Smooth muscle cell (in vitro differentiated cells): ENCODE data around the gene TTC38. TPM values are rescaled to one million over a fixed set of nuclear protein-coding genes. Genes with fewer than 3 reads are reported as not detected.

Experiments
- DNase-seq: peaks from one replicate; lab custom pipeline; 2025; ENCODE audit not compliant: unreplicated experiment; lab: John Stamatoyannopoulos, UW
- H2AFZ ChIP-seq: fragments of 200-600 bp; sonication (generic); 2 replicates; pipeline ENCODE4 v1.6.0; 2016; ENCODE audit warnings: antibody characterized with exemption, low read depth, mild to moderate bottlenecking
- H3F3A ChIP-seq: fragments of 200-600 bp; sonication (generic); 2 replicates; pipeline ENCODE4 v1.6.0; 2017; ENCODE audit warnings: antibody characterized with exemption, low read depth
- H3K27ac ChIP-seq: fragments of 200-600 bp; sonication (generic); 2 replicates; pipeline ENCODE4 v1.5.1; 2016; ENCODE audit warnings: low read depth, mild to moderate bottlenecking
- H3K27me3 ChIP-seq: fragments of 200-600 bp; sonication (generic); 2 replicates; pipeline ENCODE4 v1.6.1; 2016; ENCODE audit warnings: low read depth, mild to moderate bottlenecking
- H3K36me3 ChIP-seq: fragments of 200-600 bp; sonication (generic); 2 replicates; pipeline ENCODE4 v1.5.1; 2016; ENCODE audit warnings: low read depth
- H3K4me1 ChIP-seq: fragments of 200-600 bp; sonication (generic); 2 replicates; pipeline ENCODE4 v1.5.1; 2016; ENCODE audit warnings: low read depth
- H3K4me2 ChIP-seq: fragments of 200-600 bp; sonication (generic); 2 replicates; pipeline ENCODE4 v1.6.0; 2016; ENCODE audit warnings: mild to moderate bottlenecking
- H3K4me3 ChIP-seq: fragments of 200-600 bp; sonication (generic); 2 replicates; pipeline ENCODE4 v1.5.1; 2016; ENCODE audit warnings: mild to moderate bottlenecking
- H3K79me2 ChIP-seq: fragments of 200-600 bp; sonication (generic); 2 replicates; pipeline ENCODE4 v1.6.0; 2016; ENCODE audit warnings: low read depth, mild to moderate bottlenecking
- H3K9ac ChIP-seq: fragments of 200-600 bp; sonication (generic); 2 replicates; pipeline ENCODE4 v1.6.0; 2016; ENCODE audit warnings: low read depth
- H3K9me3 ChIP-seq: fragments of 200-600 bp; sonication (generic); replicated peaks from 2 replicates; pipeline ENCODE4 v1.5.1; 2016; ENCODE audit warnings: low read depth
- H4K20me1 ChIP-seq: fragments of 200-600 bp; sonication (generic); 2 replicates; pipeline ENCODE4 v1.6.0; 2016; ENCODE audit warnings: low read depth
- WGBS: methylation state at CpG from one replicate; pipeline ENCODE4 v1.1.7; 2016; ENCODE audit warnings: low lambda C conversion rate; 5-methylcytosine and 5-hydroxymethylcytosine counted together
- polyA plus RNA-seq: library from polyadenylated mRNA; unstranded; fragments of >200 nt; fragmentation: Nextera tagmentation; extraction: Ambion mirVana; gene quantifications from 2 replicates; pipeline ENCODE4 v1.2.1, GENCODE V29; 2016
- total RNA-seq: library from RNA; depleted of rRNA; stranded (reverse); fragments of >200 nt; gene quantifications from 2 replicates; pipeline ENCODE4 v1.2.3, GENCODE V29; 2014
- TF ChIP-seq, protein P1 (sequence below): fragments of 200-600 bp; sonication (generic); IDR thresholded peaks from 2 replicates; pipeline ENCODE4 v1.5.1; 2017; ENCODE audit warnings: borderline replicate concordance, mild to moderate bottlenecking, antibody characterized with exemption; ENCODE audit not compliant: insufficient read depth, poor library complexity, severe bottlenecking

The TTC38 gene
- total and polyA plus RNA-seq, 2 experiments from 2014 or later = 19.6 to 24.4 TPM

- TF ChIP-seq, protein P1, sequence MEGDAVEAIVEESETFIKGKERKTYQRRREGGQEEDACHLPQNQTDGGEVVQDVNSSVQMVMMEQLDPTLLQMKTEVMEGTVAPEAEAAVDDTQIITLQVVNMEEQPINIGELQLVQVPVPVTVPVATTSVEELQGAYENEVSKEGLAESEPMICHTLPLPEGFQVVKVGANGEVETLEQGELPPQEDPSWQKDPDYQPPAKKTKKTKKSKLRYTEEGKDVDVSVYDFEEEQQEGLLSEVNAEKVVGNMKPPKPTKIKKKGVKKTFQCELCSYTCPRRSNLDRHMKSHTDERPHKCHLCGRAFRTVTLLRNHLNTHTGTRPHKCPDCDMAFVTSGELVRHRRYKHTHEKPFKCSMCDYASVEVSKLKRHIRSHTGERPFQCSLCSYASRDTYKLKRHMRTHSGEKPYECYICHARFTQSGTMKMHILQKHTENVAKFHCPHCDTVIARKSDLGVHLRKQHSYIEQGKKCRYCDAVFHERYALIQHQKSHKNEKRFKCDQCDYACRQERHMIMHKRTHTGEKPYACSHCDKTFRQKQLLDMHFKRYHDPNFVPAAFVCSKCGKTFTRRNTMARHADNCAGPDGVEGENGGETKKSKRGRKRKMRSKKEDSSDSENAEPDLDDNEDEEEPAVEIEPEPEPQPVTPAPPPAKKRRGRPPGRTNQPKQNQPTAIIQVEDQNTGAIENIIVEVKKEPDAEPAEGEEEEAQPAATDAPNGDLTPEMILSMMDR = no peak
- Histone ChIP-seq H3F3A (no peaks in the 10 kb centered on the region), H4K20me1 (no peaks in the 10 kb centered on the region), H2AFZ (no peak overlapping the region), H3K27me3 (no peaks in the 10 kb centered on the region), H3K4me1 (peaks cover 4% of the 10 kb centered on the region), H3K4me3 (no peak overlapping the region), H3K9ac (no peak overlapping the region), H3K79me2 (peaks cover 70% of the 10 kb centered on the region), H3K4me2 (no peak overlapping the region), H3K27ac (no peak overlapping the region), H3K9me3 (no peaks in the 10 kb centered on the region), H3K36me3 (no peaks in the 10 kb centered on the region)
- no peak for DNase-seq
- 98% methylated on average over 7 of the region's 7 CpGs for WGBS
Observed at GRCh38 chr22:46300491-46300890, 32.7 kb downstream of the TTC38 start.

DNA sequence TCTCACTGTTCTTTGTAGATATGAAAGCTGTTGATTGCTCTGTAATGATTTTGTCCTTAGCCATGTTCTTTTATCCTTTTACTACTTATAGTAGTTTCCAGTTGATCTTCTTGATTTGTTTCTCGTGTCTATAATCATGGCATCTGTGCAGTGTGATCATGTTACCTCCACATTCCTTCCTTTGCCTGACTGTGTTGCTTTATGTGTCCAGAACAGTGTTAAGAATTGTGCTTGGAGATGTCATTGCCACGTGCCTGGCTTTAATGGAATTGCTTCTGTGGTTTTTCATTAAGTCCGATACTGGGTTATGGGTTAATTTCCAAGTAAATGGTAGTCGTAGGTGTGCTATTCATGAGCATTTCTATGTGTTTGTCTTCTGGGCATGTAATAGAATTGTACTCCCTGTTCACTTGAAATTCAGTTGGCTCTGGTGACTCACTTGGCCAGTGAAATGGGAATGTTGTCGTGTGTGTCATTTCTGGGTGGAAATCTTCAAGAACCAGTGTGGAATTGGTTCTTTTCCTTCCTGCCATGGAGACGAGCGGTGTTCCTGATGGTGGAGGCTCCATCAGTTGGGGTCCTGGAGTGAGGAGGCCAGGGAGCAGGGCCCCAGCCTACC, 35.6 kb downstream of the TTC38 start:
- H3K79me2 ChIP-seq = peaks cover 79% of the 10 kb centered on the region
- H3F3A ChIP-seq = no peaks in the 10 kb centered on the region
- TF ChIP-seq, protein P1 = no peak
- no peaks in the 10 kb centered on the region for H3K27me3 ChIP-seq
- no peak overlapping the region for H3K4me2 ChIP-seq
- H3K36me3 ChIP-seq = no peaks in the 10 kb centered on the region
- H2AFZ ChIP-seq = no peak overlapping the region
- H3K4me3 ChIP-seq = no peak overlapping the region
- no peak overlapping the region for H3K9ac ChIP-seq
- H3K9me3 ChIP-seq = no peaks in the 10 kb centered on the region
- H3K27ac ChIP-seq = no peak overlapping the region
- no peak for DNase-seq
- no peaks in the 10 kb centered on the region for H3K4me1 ChIP-seq
- 94% methylated on average over 7 of the region's 7 CpGs for WGBS
- no peaks in the 10 kb centered on the region for H4K20me1 ChIP-seq

DNA sequence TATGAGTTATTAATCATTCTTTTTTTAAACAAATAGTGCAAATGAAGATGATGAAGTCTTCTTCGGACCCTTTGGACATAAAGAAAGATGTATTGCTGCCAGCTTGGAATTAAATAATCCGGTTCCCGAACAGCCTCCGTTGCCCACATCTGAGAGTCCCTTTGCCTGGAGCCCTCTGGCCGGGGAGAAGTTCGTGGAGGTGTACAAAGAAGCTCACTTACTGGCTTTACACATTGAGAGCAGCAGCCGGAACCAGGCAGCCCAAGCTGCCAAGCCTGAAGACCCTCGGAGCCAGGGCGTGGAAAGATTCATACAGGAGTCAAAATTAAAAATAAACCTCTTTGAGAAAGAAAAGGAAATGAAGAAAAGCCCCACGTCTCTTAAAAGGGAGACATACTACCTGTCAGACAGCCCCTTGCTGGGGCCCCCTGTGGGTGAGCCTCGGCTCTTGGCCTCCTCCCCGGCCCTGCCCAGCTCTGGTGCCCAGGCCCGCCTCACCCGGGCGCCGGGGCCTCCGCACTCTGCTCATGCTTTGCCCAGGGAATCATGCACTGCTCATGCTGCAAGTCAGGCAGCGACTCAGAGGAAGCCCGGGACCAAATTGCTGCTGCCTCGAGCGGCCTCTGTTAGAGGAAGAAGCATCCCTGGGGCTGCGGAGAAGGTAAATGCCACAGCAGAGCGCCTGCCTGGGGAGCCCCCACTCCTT, 40.6 kb downstream of the TTC38 start:
- Histone ChIP-seq H3K9me3 (no peaks in the 10 kb centered on the region), H3K4me2 (no peak overlapping the region), H3F3A (no peaks in the 10 kb centered on the region), H3K36me3 (no peaks in the 10 kb centered on the region), H3K27me3 (no peaks in the 10 kb centered on the region), H3K4me1 (no peaks in the 10 kb centered on the region), H2AFZ (no peak overlapping the region), H3K4me3 (no peak overlapping the region), H3K79me2 (peaks cover 38% of the 10 kb centered on the region), H3K9ac (no peak overlapping the region), H3K27ac (no peak overlapping the region), H4K20me1 (no peaks in the 10 kb centered on the region)
- WGBS = 96% methylated on average over 23 of the region's 23 CpGs
- DNase-seq = no peak
- TF ChIP-seq, protein P1 = no peak
